NB4 (cell line): ENCODE data around the gene DBF4.

ENCODE experiments used
- MAX ChIP-seq: IDR thresholded peaks from 2 replicates; pipeline ENCODE4 v1.6.1; 2011; ENCODE audit warnings: low read depth, low read length
- POLR2A ChIP-seq: IDR thresholded peaks from 2 replicates; pipeline ENCODE4 v1.6.1; 2011; ENCODE audit warnings: mild to moderate bottlenecking; ENCODE audit not compliant: insufficient read length; ENCODE audit errors: extremely low read depth
- TF ChIP-seq, protein P1 (sequence below): IDR thresholded peaks from one replicate; pipeline ENCODE4 v1.5.1; 2012; ENCODE audit warnings: low read depth, low read length

DNA sequence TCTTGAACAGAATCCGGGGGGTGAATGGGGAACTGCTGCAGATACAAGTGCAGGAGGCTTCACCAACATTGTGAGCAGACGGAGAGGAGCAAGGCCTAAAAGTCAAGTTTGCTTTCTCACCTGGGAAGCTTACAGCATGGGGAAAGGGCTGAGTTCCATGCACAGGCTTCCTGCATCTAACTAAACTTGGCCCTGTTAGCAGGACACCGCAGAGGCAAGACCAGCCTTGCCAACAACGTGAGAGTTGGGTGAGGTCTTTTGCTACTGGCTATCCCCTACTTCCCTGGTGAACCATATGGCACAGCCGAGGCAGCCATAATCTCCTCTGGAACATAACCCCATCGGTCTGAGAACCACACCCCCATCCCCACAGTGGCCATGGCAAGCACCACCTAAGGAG lies 43.6 kb downstream of the DBF4 start:
- TF ChIP-seq, protein P1, sequence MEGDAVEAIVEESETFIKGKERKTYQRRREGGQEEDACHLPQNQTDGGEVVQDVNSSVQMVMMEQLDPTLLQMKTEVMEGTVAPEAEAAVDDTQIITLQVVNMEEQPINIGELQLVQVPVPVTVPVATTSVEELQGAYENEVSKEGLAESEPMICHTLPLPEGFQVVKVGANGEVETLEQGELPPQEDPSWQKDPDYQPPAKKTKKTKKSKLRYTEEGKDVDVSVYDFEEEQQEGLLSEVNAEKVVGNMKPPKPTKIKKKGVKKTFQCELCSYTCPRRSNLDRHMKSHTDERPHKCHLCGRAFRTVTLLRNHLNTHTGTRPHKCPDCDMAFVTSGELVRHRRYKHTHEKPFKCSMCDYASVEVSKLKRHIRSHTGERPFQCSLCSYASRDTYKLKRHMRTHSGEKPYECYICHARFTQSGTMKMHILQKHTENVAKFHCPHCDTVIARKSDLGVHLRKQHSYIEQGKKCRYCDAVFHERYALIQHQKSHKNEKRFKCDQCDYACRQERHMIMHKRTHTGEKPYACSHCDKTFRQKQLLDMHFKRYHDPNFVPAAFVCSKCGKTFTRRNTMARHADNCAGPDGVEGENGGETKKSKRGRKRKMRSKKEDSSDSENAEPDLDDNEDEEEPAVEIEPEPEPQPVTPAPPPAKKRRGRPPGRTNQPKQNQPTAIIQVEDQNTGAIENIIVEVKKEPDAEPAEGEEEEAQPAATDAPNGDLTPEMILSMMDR, result no peak
- TF ChIP-seq POLR2A, result no peak
- TF ChIP-seq MAX, result no peak
